K562 (cell line): ENCODE measurements around the gene APC. TPM values are rescaled to one million over a fixed set of nuclear protein-coding genes. Genes with fewer than 3 reads are reported as not detected.

Experiments used
- ATAC-seq: fragments of 200-7000 bp; cut with Tn5 transposase; 3 replicates; pipeline ENCODE4 v1.9.1; 2020; ENCODE audit warnings: moderate library complexity
- BruUV-seq: library from RNA; stranded (reverse); fragments of 400-500 nt; replicated peaks from 2 replicates; lab custom pipeline; 2021; lab: Mats Ljungman, UMichigan
- CTCF ChIA-PET: fragments of 300-600 bp; formaldehyde crosslinking; extraction: SDS; loops from one replicate; lab custom pipeline; 2021; ENCODE audit warnings: low intra/inter-chr PET ratio; lab: Yijun Ruan, JAX
- POLR2A ChIA-PET: fragments of 300-600, 350-650 bp; sonication (Branson Sonifier 250); formaldehyde crosslinking; extraction: SDS; loops from one replicate; lab custom pipeline; 2021; ENCODE audit warnings: antibody characterized with exemption, inconsistent platforms; lab: Yijun Ruan, JAX
- DNase-seq, 4 experiments: peaks; one replicate each; pipeline versions ENCODE4 v3.0.0 to v3.0.0-alpha.2; 2011 to 2018; ENCODE audit warnings: low spot score in 3 of 4, mixed read lengths in 3 of 4; ENCODE audit errors: extremely low read depth in 1 of 4
- FAIRE-seq: peaks from 2 replicates; lab custom pipeline; 2011; peaks lifted over from hg19 to GRCh38; lab: Jason Lieb, UNC
- H2AFZ ChIP-seq: 2 replicates; pipeline ENCODE4 v1.6.0; 2011; ENCODE audit warnings: low read depth, low read length, control low read depth, inconsistent platforms
- H3K27ac ChIP-seq: fragments of 200-600 bp; 3 replicates; pipeline ENCODE4 v1.8.0; 2011; ENCODE audit warnings: low read depth, mild to moderate bottlenecking, control low read depth, inconsistent platforms, low read length, moderate library complexity, mixed read lengths; ENCODE audit errors: extremely low read depth
- H3K27me3 ChIP-seq, 2 experiments: fragments of 300-600 bp in 1 of 2; 2 replicates in 1 of 2; 3 replicates in 1 of 2; pipeline versions ENCODE4 v1.6.0 to v1.8.0; 2011; ENCODE audit warnings: inconsistent platforms in 2 of 2, low read length in 2 of 2, mild to moderate bottlenecking in 1 of 2, mixed read lengths in 1 of 2, moderate library complexity in 1 of 2; ENCODE audit not compliant: control insufficient read depth in 2 of 2, insufficient read depth in 2 of 2
- H3K36me3 ChIP-seq: fragments of 300-600 bp; 3 replicates; pipeline ENCODE4 v1.8.0; 2011; ENCODE audit warnings: mild to moderate bottlenecking, low read length, inconsistent platforms; ENCODE audit not compliant: control insufficient read depth, insufficient read depth
- H3K4me1 ChIP-seq, 2 experiments: fragments of 200-600 bp in 1 of 2; replicated peaks in 1 of 2; 2 replicates in 1 of 2; 3 replicates in 1 of 2; pipeline versions ENCODE4 v1.5.1 to v1.8.0; 2011; ENCODE audit warnings: inconsistent platforms in 2 of 2, low read length in 2 of 2, mild to moderate bottlenecking in 1 of 2, mixed read lengths in 1 of 2, moderate library complexity in 1 of 2; ENCODE audit not compliant: control insufficient read depth in 2 of 2, insufficient read depth in 2 of 2
- H3K4me2 ChIP-seq: 2 replicates; pipeline ENCODE4 v1.6.1; 2011; ENCODE audit warnings: low read length, control low read depth, inconsistent platforms, mixed read lengths; ENCODE audit not compliant: insufficient read depth
- H3K4me3 ChIP-seq: fragments of 200-600 bp; sonication (generic), shearing (Covaris generic); 2 replicates; pipeline ENCODE4 v1.5.1; 2016; ENCODE audit warnings: control low read depth, inconsistent platforms
- H3K79me2 ChIP-seq: fragments of 200-600 bp; 3 replicates; pipeline ENCODE4 v1.8.0; 2011; ENCODE audit warnings: low read length, inconsistent platforms; ENCODE audit not compliant: control insufficient read depth, insufficient read depth
- H3K9ac ChIP-seq, 2 experiments: 2 replicates each; pipeline versions ENCODE4 v1.6.0 to v1.6.1; 2011; ENCODE audit warnings: low read depth in 2 of 2, low read length in 2 of 2, control low read depth in 1 of 2, inconsistent platforms in 1 of 2, mild to moderate bottlenecking in 1 of 2, mixed read lengths in 1 of 2; ENCODE audit not compliant: insufficient read depth in 1 of 2
- H3K9me1 ChIP-seq: one replicate; pipeline ENCODE4 v1.6.0; 2011; ENCODE audit warnings: inconsistent platforms, mild to moderate bottlenecking, low read length, moderate library complexity; ENCODE audit not compliant: control insufficient read depth, insufficient read depth
- H3K9me3 ChIP-seq: replicated peaks from 2 replicates; pipeline ENCODE4 v1.5.1; 2011; ENCODE audit warnings: low read depth, low read length, inconsistent platforms; ENCODE audit not compliant: control insufficient read depth, insufficient read depth
- H4K20me1 ChIP-seq: replicated peaks from 2 replicates; pipeline ENCODE4 v1.6.1; 2011; ENCODE audit warnings: low read length, inconsistent platforms, mixed read lengths; ENCODE audit not compliant: control insufficient read depth, insufficient read depth
- FIP1L1 ChIP-seq: fragments of 200-400 bp; formaldehyde crosslinking; IDR thresholded peaks from 2 replicates; pipeline ENCODE4 v1.6.1; 2018; ENCODE audit warnings: mild to moderate bottlenecking, low read depth, low read length; ENCODE audit not compliant: poor library complexity, severe bottlenecking
- MXI1 ChIP-seq: IDR thresholded peaks from 2 replicates; pipeline ENCODE4 v1.6.1; 2011; ENCODE audit warnings: low read depth, mild to moderate bottlenecking, improper control_type of control experiment, low read length
- NRF1 ChIP-seq, 2 experiments: fragments of 450-650 bp; IDR thresholded peaks in 1 of 2; conservative IDR thresholded peaks in 1 of 2; 2 replicates each; pipeline ENCODE4 v1.6.1; 2014; ENCODE audit warnings: mild to moderate bottlenecking in 2 of 2
- WGBS: fragments of 100-300 bp; shearing (Covaris generic); methylation state at CpG from one replicate; pipeline ENCODE4 v1.1.6; 2016; ENCODE audit warnings: low coverage, mixed read lengths; ENCODE audit not compliant: insufficient coverage; ENCODE audit errors: missing lambda C conversion rate; 5-methylcytosine and 5-hydroxymethylcytosine counted together
- in situ Hi-C: fragments of 300-500 bp; cut with MboI; formaldehyde crosslinking; loops from 4 replicates; pipeline ENCODE4 v1.15.0; 2018; ENCODE audit warnings: inconsistent platforms, mixed read lengths
- intact Hi-C: fragments of 100-400 bp; cut with micrococcal nuclease; formaldehyde crosslinking; loops from 2 replicates; pipeline ENCODE4 v1.14.2; 2022
- polyA plus RNA-seq, 8 experiments: library from polyadenylated mRNA; depleted of rRNA in 4 of 8; stranded (reverse) in 5 of 8; unstranded in 3 of 8; fragments of >200 nt; fragmentation: Nextera tagmentation in 2 of 8; fragmentation: Illumina TruSeq in 1 of 8; extraction: Ambion mirVana in 2 of 8; extraction: Trizol in 1 of 8; gene quantifications; 2 replicates each; pipeline versions ENCODE4 v1.2.1 to v1.2.3, GENCODE V29; 2011 to 2014; ENCODE audit warnings: inconsistent platforms in 1 of 8, missing spikeins in 1 of 8
- total RNA-seq, 7 experiments: library from RNA; depleted of rRNA in 6 of 7; stranded (reverse); fragments of >200 nt in 6 of 7; fragmentation: Illumina TruSeq in 2 of 7; extraction: Trizol in 2 of 7; gene quantifications; 2 replicates each; pipeline versions ENCODE4 v1.2.1 to v1.2.3, GENCODE V29; 2011 to 2021; ENCODE audit warnings: low replicate concordance in 1 of 7
- TF ChIP-seq, protein P1 (sequence below): fragments of 450-650 bp; formaldehyde crosslinking; IDR thresholded peaks from 2 replicates; pipeline ENCODE4 v1.4.0; 2020; ENCODE audit warnings: mild to moderate bottlenecking, moderate library complexity
- TF ChIP-seq, protein P2 (sequence below), 2 experiments: IDR thresholded peaks in 1 of 2; conservative IDR thresholded peaks in 1 of 2; 2 replicates each; pipeline ENCODE4 v1.6.1; 2016; ENCODE audit warnings: low read depth in 2 of 2, mild to moderate bottlenecking in 1 of 2, missing compliant biosample characterization in 1 of 2, missing genetic modification characterization in 1 of 2, moderate library complexity in 1 of 2

Gene APC
- total and polyA plus RNA-seq, 9 of the 15 experiments (the other 6 are each of a cell fraction or from before 2014, with no cell fraction given), result 5.7 to 29.5 (median 15.4) TPM

DNA sequence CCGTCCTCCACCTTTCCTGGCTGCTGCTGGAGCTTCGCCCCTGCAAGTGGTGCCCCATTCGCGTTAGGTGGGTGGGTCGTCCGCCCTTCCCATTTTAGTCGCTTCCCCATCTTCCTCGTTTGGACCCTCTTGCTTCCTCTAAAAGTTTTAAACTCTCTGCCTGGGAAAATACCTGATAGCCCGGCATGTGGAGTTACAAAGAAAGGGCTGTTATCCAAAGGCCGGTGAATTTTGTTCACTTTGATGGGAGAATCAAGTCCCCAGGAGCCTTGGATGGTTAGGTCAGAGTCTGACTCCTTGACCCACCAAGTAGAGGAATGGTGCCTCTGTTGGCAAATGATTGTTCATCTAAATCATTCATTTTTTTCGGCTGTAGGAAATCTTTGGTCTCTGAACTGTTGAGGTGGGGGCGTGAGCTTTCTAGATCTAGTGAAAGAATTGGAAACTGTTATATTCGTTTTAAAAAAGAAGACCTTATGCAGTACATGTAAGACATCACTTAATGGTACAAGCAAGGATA is 29.5 kb upstream of the APC start:
- in situ Hi-C loops, result no loop called here
- Histone ChIP-seq H3K9me1 (no peaks in the 10 kb centered on the region), H3K4me2 (peak overlapping the region; percentile 93), H3K79me2 (peaks cover 47% of the 10 kb centered on the region), H3K36me3 (no peaks in the 10 kb centered on the region), H3K27ac (peak overlapping the region; percentile 90), H3K9me3 (no peaks in the 10 kb centered on the region), H4K20me1 (no peaks in the 10 kb centered on the region), H3K4me3 (peak overlapping the region; percentile 82), H3K9ac (peak overlapping the region; percentile 91 to 99), H3K4me1 (peaks cover 32 to 47% of the 10 kb centered on the region in 2 experiments), H3K27me3 (no peaks in the 10 kb centered on the region), H2AFZ (peak overlapping the region; percentile 96)
- TF ChIP-seq NRF1 (conservative IDR thresholded peaks at IDR 0.05 in 1 of 2, IDR thresholded peaks at IDR 0.05 in 1 of 2) (no peak), FIP1L1 (no peak), MXI1 (0 out of 2 replicates have a peak, but pooled peaks have one; percentile 38)
- TF ChIP-seq, protein P1, sequence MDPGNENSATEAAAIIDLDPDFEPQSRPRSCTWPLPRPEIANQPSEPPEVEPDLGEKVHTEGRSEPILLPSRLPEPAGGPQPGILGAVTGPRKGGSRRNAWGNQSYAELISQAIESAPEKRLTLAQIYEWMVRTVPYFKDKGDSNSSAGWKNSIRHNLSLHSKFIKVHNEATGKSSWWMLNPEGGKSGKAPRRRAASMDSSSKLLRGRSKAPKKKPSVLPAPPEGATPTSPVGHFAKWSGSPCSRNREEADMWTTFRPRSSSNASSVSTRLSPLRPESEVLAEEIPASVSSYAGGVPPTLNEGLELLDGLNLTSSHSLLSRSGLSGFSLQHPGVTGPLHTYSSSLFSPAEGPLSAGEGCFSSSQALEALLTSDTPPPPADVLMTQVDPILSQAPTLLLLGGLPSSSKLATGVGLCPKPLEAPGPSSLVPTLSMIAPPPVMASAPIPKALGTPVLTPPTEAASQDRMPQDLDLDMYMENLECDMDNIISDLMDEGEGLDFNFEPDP (CRISPR knock-in tag), result no peak
- TF ChIP-seq, protein P2, sequence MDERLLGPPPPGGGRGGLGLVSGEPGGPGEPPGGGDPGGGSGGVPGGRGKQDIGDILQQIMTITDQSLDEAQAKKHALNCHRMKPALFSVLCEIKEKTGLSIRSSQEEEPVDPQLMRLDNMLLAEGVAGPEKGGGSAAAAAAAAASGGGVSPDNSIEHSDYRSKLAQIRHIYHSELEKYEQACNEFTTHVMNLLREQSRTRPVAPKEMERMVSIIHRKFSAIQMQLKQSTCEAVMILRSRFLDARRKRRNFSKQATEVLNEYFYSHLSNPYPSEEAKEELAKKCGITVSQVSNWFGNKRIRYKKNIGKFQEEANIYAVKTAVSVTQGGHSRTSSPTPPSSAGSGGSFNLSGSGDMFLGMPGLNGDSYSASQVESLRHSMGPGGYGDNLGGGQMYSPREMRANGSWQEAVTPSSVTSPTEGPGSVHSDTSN (CRISPR knock-in tag; IDR thresholded peaks at IDR 0.05; ENCODE audit: low read depth), result no peak
- TF ChIP-seq, protein P2 (tag; conservative IDR thresholded peaks at IDR 0.05; ENCODE audit: low read depth), result 0 out of 2 replicates have a peak, but pooled peaks have one; percentile 21
- intact Hi-C loops, result no loop called here
- 1% methylated on average over 13 of the region's 13 CpGs for WGBS
- peak in 1 of 4 experiments; percentile 24 for DNase-seq
- no peak for ATAC-seq
- POLR2A ChIA-PET, result interaction anchor here (0.7 to 2.1 kb wide), 11 partner anchors 8 to 153 kb away, joined by 3 to 8 read pairs (median 4); partner anchors contain the start of gene APC
- BruUV-seq, result no TSS peak
- FAIRE-seq, result peak; percentile 37
- CTCF ChIA-PET, result no interaction called here
